LHCN-M2 (cell line): ENCODE results near the gene HLA-DRA. TPM values are rescaled to one million over a fixed set of nuclear protein-coding genes. Genes with fewer than 3 reads are reported as not detected.
A peak's percentile ranks its signal among the peaks of the same experiment; 100 is the strongest.
"Not testable (repeated sequence)": the region's sequence is repeated elsewhere in the genome, so short reads cannot be mapped to it uniquely, and the experiment has no call there.

Experiments used
- DNase-seq: peaks from one replicate; pipeline ENCODE4 v3.0.0-alpha.2; 2012; ENCODE audit warnings: low read depth
- total RNA-seq: library from RNA; depleted of rRNA; stranded (reverse); fragments of >200 nt; gene quantifications from 2 replicates; pipeline ENCODE4 v1.2.3, GENCODE V29; 2014

Gene HLA-DRA
- total RNA-seq, 1 experiment from 2014 or later: 1.0 TPM

DNA sequence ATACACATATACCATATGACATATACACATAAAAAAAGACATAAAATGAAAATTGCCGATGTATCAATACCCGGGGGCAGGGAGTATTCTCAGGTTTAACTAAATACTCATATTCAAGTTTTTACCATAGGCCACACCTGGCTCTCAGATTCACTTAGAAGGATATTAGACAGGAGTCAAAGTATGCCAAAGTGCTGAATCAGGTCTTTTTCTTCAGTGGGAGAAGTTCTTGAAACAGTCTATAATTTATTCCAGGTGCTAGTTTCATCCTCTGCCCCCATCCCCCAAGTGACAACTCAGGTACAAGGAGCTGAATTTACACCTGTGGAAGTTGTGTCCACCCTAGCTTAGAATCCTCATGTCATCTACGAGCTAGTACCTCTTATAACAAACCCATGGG lies 8.5 kb upstream of the HLA-DRA start:
- no peak for DNase-seq

DNA sequence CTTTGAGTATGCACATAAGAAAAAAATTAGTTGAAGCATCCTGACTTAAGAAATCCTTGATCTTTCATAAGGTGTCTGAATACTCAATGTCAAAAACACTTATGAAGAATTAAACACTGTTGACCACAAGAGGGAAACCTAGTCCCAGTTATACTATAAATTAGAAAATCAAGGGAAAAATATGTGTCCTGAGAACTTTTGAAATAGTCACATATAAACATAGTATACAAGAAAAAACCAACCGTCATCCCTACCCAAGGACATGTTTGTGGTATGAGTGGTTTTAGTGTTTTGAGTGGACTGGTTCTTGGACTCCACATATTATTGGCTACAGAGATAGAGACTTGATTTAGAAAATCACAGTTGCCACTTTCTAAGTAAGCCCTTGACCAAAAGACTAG lies 7.6 kb upstream of the HLA-DRA start:
- DNase-seq: peak; percentile 9

DNA sequence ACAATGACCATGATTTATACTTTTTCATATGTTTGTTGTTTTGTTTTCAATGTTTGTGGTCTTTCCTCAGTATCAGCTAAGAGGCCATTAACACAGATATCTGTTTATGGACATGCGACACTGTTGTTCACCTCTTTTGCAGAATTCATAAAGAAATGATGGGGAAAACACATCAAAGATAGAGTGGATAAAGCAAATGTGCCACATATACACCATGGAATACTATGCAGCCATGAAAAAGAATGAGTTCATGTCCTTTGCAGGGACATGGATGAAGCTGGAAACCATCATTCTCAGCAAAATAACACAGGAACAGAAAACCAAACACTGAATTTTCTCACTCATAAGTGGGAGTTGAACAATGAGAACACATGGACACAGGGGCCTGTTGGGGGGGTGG lies 5.7 kb upstream of the HLA-DRA start:
- DNase-seq: not testable (repeated sequence)

DNA sequence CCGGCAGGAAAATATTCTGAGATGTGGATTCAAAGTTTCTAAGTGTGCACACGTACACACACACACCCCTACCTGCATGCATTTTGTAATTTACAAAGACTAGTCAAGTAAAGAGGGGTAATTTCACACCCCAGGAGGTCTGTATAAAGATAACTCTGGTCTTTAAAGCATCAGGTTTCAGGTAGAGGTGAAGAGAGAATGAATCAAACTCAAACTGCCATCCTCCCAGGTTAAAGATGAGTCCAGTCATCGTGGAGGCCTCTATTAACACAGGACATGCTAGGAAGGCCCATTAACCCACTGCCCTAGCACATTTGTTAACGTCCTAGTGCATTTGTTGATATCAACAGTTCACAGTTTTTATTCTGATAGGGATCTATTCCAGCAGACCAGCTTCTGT lies 3.5 kb upstream of the HLA-DRA start:
- DNase-seq: no peak

DNA sequence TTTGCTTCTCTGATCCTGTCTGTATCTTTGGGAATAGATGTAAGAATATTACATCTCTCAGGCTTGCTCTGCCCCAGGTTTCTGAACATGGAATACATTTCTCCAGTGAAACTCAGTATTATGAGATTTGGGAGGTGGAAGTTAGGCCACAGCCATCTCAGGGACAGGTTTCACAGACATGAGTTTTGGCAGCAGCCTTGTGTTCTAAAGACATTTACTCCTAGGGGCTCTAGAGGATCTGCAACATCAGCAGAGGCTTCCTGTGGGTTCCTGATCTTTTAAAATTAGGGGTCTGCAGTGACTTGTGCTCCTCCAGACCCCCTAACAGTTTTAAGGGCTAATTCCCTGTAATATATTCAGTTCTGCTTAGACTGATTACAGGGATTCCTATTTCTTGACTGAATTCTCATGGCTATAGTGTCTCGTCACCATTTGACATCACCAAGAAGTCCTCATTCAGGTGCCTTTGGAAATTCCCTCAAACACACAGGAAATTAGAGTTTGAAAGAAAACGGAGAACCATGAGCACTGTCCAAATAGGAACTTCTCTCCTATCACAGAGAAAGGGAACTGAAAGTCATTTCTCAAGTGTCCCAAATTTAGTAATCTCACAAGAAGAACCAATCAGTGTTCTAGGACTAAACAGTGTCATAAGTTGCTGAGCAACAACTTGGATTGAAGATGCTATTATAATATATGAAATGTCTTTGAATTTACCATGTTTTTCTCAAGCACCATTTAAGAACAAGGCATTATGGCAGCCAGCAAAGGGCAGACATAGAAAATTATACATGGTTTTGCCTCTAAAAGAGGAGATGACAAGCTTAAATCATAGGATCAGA lies 2.5 kb upstream of the HLA-DRA start:
- peak; percentile 17 for DNase-seq

DNA sequence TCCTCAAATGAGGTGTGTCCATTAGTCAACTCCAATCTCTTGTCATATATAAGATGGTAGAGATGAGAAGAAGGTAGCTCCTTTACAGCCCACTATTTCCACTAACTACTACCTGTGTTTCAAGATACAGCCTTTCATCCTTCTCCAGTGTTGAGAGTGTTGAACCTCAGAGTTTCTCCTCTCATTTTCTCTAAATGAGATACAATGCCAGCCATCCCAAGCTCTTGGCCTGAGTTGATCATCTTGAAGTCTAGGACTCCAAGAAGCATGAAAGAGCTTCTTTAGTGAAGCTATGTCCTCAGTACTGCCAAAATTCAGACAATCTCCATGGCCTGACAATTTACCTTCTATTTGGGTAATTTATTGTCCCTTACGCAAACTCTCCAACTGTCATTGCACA lies 548 bp upstream of the HLA-DRA start:
- DNase-seq: no peak

DNA sequence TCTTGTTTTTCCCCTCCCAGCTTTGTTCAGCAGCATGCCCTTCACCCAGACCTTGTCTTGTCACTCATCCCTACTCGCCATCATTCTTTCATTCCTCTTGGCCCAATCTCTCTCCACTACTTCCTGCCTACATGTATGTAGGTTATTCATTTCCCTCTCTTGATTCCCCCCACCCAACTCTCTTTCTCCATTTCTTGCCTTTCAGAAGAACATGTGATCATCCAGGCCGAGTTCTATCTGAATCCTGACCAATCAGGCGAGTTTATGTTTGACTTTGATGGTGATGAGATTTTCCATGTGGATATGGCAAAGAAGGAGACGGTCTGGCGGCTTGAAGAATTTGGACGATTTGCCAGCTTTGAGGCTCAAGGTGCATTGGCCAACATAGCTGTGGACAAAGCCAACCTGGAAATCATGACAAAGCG lies 2.6 kb downstream of the HLA-DRA start:
- DNase-seq: no peak

DNA sequence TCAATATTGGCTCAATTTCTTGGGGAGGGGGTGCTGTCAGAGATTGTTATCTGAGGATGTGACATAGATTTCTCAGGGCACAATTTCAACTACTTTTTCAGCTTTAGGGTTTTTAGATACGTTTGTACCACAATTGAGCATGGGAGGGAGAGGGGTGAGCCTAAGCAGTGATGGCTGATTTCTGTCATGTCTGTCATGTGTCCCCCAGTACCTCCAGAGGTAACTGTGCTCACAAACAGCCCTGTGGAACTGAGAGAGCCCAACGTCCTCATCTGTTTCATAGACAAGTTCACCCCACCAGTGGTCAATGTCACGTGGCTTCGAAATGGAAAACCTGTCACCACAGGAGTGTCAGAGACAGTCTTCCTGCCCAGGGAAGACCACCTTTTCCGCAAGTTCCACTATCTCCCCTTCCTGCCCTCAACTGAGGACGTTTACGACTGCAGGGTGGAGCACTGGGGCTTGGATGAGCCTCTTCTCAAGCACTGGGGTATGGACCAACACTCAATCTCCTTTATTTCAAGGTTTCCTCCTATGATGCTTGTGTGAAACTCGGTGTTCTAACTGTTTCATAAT lies 3.4 kb downstream of the HLA-DRA start:
- no peak for DNase-seq

DNA sequence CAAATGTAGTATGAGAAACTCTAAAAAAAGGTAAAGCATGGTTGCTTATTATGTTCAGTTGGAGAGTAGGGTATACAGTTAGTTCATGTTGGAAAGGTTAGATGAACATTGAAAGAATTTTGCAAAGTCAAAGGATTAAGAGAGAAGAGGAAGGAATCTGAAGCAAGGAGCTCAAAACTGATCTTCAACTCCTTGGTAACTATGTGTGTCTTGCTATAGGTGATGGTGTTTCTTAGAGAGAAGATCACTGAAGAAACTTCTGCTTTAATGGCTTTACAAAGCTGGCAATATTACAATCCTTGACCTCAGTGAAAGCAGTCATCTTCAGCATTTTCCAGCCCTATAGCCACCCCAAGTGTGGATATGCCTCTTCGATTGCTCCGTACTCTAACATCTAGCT lies 4.7 kb downstream of the HLA-DRA start:
- DNase-seq: no peak

DNA sequence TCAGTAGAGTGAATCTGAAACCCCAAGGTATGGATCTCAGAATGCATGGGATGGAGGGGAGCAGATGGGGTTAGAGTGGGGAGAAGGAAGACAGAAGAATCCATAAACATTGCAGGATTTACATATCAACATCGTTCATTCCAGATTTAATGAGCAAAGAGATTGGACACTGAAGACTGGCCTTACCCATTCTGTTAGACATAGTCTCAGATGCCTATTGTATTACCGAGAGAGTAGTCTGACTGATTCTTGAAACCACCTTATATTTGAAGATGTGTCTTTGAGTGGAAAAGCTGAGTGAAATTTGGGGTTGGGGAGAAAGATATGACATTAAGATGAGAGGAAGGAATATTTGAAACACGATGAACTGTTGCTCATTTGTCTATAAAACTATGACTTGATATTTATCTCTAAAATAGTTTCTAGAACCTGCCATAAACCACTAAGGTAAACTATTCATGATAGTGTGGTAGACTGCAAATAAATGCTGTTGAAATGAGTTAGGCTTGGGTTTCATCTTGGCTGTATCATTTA lies 5.7 kb downstream of the HLA-DRA start:
- DNase-seq: no peak

DNA sequence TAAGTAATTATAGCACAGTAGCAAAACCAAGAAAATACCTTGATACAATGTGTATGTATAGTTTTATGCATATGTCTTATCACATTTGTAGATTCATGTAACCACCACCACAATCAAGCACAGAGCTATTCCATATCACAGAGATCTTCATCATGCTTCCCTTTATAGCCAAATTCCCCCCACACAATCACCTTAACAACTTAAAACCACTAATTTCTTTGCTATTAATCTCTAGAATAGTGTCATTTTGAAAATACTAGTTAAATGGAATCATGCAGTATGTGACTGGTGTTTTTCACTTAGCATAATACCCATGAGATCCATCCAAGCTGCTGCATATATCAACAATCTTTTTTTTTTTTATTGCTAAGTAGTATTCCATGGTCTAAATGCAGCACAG lies 8.2 kb downstream of the HLA-DRA start:
- no peak for DNase-seq

DNA sequence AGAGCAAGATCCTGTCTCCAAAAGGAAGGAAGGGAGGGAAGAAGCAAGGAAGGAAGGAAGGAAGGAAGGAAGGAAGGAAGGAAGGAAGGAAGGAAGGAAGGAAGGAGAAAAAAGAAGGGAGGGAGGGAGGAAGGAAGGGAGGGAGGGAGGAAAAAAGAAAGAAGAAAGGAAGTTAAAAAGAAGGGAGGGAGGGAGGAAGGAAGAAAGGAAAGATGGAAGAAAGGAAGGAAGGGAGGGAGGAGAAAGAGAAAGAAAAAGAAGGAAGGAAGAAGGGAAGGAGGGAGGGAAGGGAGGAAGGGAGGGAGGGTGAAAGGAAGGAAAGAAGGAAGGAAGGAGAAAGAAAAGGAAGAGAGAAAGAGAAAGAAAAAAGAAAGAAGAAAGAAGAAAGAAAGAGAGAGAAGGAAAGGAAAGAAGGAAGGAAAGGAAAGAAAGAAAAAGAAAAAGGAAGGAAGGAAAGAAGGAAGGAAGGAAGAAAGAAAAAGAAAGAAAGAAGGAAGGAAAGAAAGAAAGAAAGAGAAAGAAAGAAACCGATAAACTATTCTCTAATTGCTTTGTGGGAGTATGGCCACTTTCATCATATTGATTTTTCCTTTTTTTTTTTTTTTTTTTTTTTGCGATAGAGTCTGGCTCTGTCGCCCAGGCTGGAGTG lies 9.5 kb downstream of the HLA-DRA start:
- DNase-seq: no peak

DNA sequence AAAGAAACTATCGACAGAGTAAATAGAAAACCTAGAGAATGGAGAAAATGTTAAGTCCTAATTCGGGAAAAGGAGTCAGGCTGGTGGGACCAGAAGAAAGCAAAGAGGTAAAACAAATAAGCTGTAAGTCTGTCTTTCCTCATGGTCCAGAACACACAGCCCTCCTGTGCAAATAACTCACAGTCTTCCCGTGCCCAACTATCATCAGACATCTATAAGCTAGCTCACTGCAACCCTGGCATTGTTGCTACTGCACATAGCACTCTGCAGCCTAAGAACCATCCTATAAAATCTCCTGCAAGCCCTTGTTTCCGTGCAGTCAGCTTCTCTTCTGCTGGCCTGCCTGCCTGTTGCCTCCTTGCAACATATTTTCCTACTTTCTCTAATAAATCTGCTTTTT lies 17.4 kb downstream of the HLA-DRA start:
- no peak for DNase-seq

DNA sequence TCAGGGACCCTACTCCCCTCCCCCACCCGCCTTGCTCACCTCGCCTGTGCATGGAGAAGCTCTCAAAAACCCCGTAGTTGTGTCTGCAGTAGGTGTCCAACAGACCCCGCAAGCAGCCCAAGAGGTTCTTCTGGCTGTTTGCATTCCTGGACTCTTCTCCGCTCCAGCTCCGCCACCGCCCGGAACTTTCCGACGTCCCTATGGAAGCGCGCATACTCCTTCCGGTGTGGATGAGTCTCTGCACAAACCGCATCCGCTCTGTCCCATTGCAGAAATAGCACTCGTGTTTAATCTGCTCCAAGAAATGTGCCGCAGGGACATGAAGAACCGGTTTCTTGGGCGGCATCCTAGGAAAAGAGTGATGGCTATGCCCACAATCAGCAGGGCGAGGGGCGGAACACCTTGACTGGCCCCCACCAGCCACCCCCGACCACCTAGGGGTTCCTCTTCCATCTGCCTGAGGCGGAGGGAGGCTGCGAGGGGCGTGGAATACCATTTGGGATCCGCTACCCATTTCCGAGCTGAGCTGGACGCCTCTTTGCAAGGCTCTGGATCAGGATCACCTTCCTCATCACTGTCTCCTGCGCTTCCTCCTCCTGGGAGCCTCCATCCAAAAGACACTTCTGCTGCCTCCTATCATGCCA lies 20.2 kb downstream of the HLA-DRA start:
- no peak for DNase-seq

DNA sequence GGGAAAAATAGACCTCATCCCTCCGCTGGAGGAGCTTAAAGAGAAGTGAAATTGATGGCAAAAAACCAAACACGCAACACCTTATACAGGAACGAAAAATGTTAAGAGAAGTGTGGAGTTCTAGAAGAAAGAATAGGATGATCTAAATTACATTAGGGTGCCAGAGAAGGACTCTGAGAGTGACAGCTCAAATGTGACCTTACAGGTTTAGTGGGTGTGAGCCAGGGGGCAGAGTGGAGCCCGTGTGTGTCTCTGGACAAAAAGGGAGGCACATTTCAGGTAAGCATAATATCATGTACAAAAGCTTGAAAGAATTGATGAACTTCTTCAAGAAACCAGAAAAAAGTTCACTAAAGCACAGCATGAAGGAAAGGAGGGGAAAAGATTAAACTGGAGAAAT lies 20.8 kb downstream of the HLA-DRA start:
- no peak for DNase-seq

DNA sequence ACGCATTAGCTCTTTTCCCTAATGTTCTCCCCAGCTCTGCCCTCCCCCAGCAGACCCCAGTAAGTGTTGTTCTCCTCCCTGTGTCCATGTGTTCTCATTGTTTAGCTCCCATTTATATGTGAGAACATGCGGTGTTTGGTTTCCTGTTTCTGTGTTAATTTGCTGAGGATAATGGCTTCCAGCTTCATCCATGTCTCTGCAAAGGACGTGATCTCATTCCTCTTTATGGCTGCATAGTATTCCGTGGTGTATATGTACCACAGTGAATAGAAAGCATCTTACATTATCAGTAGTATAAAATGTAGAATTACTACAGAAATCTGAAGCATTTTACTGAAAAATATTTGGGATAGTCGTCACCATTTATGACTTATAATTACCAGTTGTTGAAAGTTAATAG lies 21.8 kb downstream of the HLA-DRA start:
- DNase-seq: no peak

DNA sequence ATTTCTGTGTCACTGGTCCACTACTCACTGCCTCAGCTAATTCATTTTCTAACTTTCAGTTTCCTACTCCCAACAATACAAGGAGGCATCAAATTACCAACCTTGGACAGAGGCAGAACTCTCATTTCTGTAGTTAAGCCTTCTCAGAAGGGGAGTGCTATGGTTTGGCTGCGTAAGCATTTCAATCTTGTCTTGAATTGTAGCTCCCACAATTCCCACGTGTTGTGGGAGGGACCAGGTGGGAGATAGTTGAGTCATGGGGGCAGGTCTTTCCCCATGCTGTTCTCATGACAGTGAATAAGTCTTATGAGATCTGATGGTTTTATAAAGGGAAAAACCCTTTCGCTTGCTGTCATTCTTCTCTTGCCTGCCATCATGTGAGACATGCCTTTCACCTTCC lies 22.9 kb downstream of the HLA-DRA start:
- no peak for DNase-seq

DNA sequence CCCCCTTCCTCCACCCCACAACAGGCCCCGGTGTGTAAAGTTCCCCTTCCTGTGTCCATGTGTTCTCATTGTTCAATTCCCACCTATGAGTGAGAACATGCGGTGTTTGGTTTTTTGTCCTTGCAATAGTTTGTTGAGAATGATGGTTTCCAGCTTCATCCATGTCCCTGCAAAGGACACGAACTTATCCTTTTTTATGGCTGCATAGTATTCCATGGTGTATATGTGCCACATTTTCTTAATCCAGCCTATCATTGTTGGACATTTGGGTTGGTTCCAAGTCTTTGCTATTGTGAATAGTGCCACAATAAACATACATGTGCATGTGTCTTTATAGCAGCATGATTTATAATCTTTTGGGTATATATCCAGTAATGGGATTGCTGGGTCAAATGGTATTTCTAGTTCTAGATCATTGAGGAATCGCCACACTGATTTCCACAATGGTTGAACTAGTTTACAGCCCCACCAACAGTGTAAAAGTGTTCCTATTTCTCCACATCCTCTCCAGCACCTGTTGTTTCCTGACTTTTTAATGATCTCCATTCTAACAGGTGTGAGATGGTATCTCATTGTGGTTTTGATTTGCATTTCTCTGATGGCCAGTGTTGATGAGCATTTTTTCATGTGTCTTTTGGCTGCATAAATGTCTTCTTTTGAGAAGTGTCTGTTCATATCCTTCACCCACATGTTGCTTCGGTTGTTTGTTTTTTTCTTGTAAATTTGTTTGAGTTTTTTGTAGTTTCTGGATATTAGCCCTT lies 28.2 kb downstream of the HLA-DRA start:
- DNase-seq: not testable (repeated sequence)

DNA sequence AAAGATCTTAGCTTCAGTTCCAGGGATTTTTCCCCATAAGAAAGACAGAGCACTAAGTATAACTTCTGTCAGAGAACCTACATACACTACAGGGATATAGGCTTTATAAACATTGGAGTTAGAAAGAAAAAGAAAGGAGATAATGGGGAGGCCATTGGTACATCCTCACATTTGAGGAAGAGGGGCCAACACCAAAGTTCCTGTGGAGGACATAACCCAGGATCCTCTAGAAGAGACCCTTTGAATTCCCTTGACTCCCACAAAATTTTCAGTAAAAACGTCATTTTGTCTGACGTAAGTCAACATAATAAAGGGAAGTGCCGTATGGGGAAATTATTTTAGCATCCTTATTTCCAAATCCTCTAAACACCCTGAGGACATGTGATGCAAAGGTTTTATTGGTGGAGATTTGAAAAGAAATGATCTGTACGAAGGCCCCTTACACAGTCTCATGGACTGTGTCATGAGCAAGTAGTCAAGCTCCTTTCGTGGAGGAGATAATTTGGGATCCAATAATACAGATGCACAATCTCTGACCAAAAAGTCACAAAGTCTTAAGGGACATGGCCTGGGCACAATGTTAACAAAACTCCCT lies 33.2 kb downstream of the HLA-DRA start:
- DNase-seq: no peak

DNA sequence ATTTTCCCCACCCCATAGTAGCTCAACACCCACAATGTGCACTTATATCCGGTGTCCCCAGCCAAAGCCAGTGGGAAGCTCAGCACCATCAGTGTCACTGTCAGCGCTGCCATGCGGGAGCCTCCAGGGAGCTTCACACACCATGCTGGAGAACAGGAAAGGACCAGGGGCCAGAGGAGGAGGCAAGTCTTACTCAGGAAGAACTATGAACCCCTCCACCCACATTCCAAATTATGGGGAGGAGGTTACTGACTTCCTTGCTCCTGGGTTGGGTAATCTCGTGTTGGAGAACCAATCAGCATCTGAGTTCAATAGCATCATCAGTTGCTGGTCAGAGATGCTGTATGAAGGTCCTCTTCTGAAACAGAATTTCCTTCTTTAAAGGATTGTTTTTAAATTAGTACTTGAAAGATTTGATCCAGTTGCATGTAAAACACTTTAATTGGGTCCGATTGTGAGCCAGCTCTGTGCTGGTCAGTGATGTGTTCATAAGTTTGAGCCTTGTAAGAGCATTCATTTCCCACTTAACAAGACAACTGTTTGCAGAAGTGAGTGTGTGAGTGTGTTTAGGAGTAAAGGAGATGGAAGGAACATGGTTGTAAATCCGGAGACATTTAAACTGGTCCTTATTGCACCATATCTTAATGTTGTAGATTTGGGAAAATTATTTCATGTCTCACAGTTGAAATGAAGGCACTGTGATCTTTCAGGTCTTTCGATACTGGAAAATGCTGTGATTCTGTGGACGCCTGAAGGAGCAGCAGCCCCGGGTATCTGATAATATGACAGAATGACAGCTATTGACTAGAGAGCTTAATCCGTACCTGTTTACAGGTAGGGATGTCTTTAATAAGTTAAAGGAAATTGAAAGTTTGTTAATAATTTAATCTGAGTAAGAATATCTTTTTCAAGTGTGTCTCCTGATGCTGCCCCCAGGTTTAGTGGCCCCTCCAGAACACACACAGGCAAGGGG lies 34.0 kb downstream of the HLA-DRA start:
- not testable (repeated sequence) for DNase-seq
